ENCODE results near the gene FXYD6.

DNA sequence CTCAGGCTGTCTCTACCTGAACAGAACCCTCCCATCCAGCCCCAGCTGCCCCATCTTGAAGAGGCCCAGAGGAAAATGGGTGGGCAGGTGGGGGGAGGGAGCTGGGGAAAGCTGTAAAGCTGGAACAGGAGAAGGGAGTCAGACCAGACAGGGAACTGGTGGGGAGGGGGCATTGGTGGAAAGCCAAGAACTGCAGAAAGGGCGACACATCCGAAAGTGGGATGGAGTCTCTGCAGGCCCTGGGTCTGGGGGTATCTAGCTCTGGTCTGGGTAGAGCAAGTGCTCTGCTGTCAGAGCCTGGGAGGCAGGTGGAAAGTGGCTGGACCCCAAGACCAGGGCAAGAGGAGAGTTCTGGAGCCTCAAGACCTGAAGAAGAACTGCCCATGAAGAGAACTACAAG, 45.0 kb upstream of the FXYD6 start:
- TF ChIP-seq, protein P1, sequence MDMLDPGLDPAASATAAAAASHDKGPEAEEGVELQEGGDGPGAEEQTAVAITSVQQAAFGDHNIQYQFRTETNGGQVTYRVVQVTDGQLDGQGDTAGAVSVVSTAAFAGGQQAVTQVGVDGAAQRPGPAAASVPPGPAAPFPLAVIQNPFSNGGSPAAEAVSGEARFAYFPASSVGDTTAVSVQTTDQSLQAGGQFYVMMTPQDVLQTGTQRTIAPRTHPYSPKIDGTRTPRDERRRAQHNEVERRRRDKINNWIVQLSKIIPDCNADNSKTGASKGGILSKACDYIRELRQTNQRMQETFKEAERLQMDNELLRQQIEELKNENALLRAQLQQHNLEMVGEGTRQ (IDR thresholded peaks at IDR 0.05; ENCODE audit: borderline replicate concordance, low read depth, low read length): no peak
- TF ChIP-seq JUND (IDR thresholded peaks at IDR 0.05): no peak
